HUES6 (cell line): Measurements from ENCODE around the gene PTPN7.

Experiments
- H3K27ac ChIP-seq: 2 replicates; pipeline ENCODE4 v1.7.0; 2013; ENCODE audit warnings: low read depth, mild to moderate bottlenecking, low read length, inconsistent platforms
- H3K27me3 ChIP-seq: 2 replicates; pipeline ENCODE4 v1.6.1; 2013; ENCODE audit warnings: low read length; ENCODE audit not compliant: control insufficient read depth, insufficient read depth
- H3K36me3 ChIP-seq: 2 replicates; pipeline ENCODE4 v1.6.1; 2013; ENCODE audit warnings: low read length; ENCODE audit not compliant: control insufficient read depth, insufficient read depth
- H3K4me1 ChIP-seq: 2 replicates; pipeline ENCODE4 v1.6.1; 2013; ENCODE audit warnings: low read length; ENCODE audit not compliant: control insufficient read depth, insufficient read depth
- H3K4me3 ChIP-seq: 2 replicates; pipeline ENCODE4 v1.5.1; 2013; ENCODE audit warnings: low read depth, low read length
- H3K9ac ChIP-seq: one replicate; pipeline ENCODE4 v1.6.1; 2013; ENCODE audit warnings: mild to moderate bottlenecking, low read length
- H3K9me3 ChIP-seq: 2 replicates; pipeline ENCODE4 v1.6.1; 2013; ENCODE audit warnings: low read depth, low read length; ENCODE audit not compliant: control insufficient read depth, insufficient read depth

The PTPN7 gene

DNA sequence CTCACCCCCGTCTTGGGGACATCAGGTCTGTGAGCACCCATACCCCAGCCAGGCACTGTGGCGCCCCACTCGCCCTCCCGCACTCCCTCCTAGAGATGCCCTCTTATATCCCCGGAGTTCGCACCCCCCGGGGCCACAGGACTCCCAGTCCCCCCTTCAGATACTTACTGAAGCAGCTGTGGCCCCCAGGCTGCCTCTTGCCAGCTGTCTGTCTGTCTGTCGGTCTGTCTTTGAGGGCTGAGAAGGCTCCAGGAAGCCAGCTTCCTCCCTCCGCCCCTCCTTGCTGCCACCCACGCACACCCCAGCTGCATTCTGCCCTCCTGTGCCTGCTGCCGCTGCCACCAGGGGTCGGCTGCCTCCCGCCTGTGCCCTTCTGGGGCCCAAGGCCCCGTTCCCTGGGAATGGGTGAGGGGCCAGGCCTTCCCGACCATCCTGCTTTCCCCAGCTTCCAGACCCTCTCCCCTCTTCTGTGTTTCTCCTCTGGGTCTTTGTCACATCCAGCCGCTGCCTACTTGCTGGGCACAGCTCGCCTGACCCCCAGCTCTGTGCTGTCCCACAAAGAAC, at the start of gene PTPN7:
TSS of gene PTPN7 (minus strand) at position 226 of the 564 bp plus-strand sequence. CDS start 1,200 bp downstream, outside the sequence.
- Histone ChIP-seq H3K4me3 (no peak within 1 kb of the TSS), H3K9ac (no peak within 1 kb of the TSS), H3K36me3 (no peaks in the 10 kb centered on the region), H3K27me3 (no peaks in the 10 kb centered on the region), H3K4me1 (peaks cover 55% of the 10 kb centered on the region), H3K27ac (no peak within 1 kb of the TSS), H3K9me3 (no peaks in the 10 kb centered on the region)

DNA sequence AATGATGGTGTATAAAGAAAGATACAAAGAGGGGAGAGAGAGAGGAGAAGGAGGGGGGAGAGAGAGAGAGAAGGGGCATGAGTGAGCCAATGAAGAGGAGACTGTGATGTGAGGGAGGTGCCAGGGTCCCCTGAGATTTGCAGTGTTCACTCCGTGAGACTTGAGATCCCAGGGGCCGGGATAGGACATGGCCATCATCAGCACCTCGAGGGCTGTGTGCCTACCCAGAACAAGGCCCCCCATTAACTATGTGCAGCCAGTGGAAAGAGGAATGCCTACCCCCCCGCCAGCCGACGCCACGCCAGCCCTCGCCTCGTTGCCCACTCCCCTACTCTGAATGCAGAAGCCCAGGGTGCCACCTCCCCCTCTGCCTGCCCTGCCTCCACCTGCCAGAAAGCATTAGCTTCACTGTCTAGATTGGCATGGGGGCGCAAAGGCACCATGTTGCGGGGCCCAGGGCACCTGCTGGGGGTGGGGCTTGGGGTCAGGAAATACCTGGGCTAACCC, 48.0 kb upstream of the PTPN7 start:
- H3K4me3 ChIP-seq = no peak overlapping the region
- no peaks in the 10 kb centered on the region for H3K9me3 ChIP-seq
- H3K9ac ChIP-seq = no peak overlapping the region
- H3K27ac ChIP-seq = no peak overlapping the region
- H3K36me3 ChIP-seq = no peaks in the 10 kb centered on the region
- no peaks in the 10 kb centered on the region; the same call in 1 of the 2 replicates for H3K27me3 ChIP-seq
- no peaks in the 10 kb centered on the region for H3K4me1 ChIP-seq

DNA sequence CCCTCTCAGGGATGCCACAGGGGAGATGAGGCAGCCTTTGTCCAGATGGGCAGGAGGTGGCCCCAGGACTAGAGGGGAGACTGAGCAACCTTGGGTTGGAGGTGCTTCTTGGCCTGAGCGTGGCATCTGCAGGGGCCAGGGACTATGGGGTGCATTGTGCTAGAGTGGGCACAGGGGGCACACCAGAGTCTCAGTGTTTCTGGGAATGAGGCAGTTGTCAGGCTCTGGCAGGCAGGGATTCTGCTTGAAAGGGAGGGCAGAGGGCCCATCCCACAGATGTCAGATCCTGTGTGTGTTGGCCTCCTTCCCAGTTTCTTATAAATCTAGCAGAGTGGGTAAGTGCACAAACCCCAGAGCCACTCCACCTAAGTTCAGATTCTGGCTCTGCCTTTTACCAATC, 46.9 kb upstream of the PTPN7 start:
- no peak overlapping the region for H3K27ac ChIP-seq
- H3K9me3 ChIP-seq = no peaks in the 10 kb centered on the region
- no peaks in the 10 kb centered on the region for H3K27me3 ChIP-seq
- no peaks in the 10 kb centered on the region for H3K4me1 ChIP-seq
- H3K9ac ChIP-seq = no peak overlapping the region
- no peak overlapping the region for H3K4me3 ChIP-seq
- H3K36me3 ChIP-seq = no peaks in the 10 kb centered on the region

DNA sequence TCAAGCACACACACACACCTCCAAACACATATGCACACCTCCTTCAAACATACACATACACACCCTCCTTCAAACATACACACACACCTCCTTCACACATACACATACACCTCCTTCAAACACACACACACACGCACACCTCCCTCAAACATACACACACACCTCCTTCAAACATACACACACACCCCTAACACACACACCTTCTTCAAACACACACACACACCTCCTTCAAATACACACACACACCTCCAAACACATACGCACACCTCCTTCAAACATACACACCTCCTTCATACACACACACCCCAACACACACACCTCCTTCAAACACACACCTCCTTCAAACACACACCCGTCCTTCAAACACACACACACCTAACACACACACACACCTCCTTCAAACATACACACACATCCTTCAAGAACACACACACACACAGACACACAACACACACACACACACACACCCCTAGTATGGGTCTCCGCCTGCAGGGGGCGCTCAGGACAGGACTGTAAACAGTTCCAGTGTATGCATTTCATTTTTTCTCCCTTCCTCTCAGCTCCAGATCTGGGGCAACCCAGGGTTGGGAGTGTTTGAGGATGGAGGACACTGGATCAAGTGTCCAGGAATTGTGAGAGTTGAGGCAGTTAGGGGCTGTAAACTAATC, 45.3 kb upstream of the PTPN7 start:
- Histone ChIP-seq H3K4me1 (no peaks in the 10 kb centered on the region; the same call in 1 of the 2 replicates), H3K9me3 (no peaks in the 10 kb centered on the region), H3K27ac (no peak overlapping the region), H3K9ac (no peak overlapping the region), H3K4me3 (no peak overlapping the region), H3K36me3 (no peaks in the 10 kb centered on the region), H3K27me3 (no peaks in the 10 kb centered on the region)

DNA sequence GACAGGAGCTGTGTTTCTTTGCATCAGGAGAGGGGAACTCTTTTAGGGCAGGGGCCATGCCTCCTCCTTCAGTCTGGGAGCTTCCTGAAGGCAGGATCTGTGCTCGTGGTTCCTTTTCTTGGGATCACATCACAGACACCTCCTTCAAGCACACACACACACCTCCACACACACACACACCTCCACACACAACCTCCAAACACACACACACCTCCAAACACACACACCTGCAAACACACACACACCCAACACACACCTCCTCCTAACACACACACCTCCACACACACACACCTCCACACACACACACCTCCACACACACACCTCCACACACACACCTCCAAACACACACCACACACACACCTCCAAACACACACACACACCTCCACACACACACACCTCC, 43.7 kb upstream of the PTPN7 start:
- H3K27ac ChIP-seq = no peak overlapping the region
- H3K27me3 ChIP-seq = no peaks in the 10 kb centered on the region
- no peaks in the 10 kb centered on the region for H3K9me3 ChIP-seq
- no peak overlapping the region for H3K4me3 ChIP-seq
- peaks cover 2% of the 10 kb centered on the region; the same call in 1 of the 2 replicates for H3K4me1 ChIP-seq
- no peaks in the 10 kb centered on the region for H3K36me3 ChIP-seq
- H3K9ac ChIP-seq = no peak overlapping the region

DNA sequence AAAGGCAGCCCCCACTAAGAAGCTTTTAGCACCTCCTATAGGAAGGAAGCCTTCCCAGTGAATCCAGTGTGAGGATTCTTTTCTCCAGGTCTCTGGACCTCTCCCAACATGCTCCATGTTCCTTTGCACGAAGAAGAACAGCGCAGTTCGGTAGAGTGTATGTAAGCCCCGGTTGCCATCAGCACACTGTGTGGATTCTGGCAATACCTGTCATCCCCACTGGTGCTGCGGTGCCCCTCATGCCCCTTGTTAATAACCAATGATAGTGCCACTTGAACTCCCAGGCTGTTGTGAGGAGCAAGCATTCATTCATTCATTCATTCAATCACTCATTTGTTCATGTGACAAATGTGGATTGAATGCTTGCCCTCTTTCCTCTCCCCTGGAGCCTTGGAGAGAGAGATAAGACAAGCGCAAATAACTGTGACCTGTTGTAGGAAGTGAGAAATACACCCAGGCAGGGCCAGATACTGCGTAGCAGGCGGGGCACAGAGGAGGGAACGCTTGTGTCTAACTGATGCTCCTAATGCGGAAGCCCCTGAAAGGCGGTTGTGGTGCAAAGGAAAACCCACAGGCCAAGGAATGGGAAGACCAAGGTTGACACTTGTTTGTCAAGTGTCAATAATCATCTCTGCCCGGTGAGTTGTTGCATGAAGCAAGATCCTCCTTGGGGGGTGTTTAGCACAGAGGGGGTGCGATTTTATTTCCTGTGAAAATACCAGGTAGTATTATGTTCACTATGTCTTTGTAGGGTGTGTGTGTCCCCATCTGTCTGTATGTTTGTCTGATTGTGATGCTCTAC, 43.0 kb upstream of the PTPN7 start:
- H3K36me3 ChIP-seq = no peaks in the 10 kb centered on the region
- H3K9me3 ChIP-seq = no peaks in the 10 kb centered on the region
- H3K27me3 ChIP-seq = no peaks in the 10 kb centered on the region
- no peak overlapping the region for H3K4me3 ChIP-seq
- no peak overlapping the region for H3K9ac ChIP-seq
- peaks cover 2% of the 10 kb centered on the region; the same call in 1 of the 2 replicates for H3K4me1 ChIP-seq
- H3K27ac ChIP-seq = no peak overlapping the region

DNA sequence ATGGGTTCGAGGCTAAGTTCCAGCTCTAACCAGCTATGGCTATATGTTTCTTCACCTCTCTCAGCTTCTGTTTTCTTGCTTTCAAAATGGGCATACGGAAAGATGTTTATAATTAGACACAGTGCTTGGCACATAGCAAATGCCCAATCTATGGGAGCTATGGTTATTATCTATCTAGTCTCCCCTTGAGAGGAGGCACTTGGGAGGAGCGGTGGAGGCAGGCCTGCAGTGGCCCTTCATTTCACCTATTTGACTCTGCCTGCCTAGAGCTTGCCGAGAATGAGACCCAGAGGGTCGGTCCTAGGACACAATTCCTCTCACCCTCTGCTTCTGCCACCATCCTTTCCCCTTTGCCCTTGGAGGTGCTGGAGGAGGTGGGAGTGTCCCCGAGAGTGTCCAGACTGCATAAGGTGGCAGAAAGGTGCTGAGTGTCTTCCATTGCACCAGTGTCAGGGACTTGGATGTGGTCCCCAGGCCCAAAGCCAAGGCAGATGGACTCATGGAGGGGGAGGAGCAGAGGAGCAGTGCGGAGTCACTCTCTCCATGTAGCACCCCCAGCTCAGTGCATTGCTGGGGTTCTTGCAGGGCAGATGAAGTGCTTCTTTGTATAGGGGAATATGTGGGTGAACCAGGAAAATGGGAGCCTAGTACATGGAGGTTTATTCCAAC, 42.2 kb upstream of the PTPN7 start:
- H3K27ac ChIP-seq = no peak overlapping the region
- H3K27me3 ChIP-seq = no peaks in the 10 kb centered on the region
- H3K4me3 ChIP-seq = no peak overlapping the region
- H3K36me3 ChIP-seq = no peaks in the 10 kb centered on the region
- H3K4me1 ChIP-seq = peaks cover 2% of the 10 kb centered on the region; the same call in 1 of the 2 replicates
- no peak overlapping the region for H3K9ac ChIP-seq
- H3K9me3 ChIP-seq = no peaks in the 10 kb centered on the region

DNA sequence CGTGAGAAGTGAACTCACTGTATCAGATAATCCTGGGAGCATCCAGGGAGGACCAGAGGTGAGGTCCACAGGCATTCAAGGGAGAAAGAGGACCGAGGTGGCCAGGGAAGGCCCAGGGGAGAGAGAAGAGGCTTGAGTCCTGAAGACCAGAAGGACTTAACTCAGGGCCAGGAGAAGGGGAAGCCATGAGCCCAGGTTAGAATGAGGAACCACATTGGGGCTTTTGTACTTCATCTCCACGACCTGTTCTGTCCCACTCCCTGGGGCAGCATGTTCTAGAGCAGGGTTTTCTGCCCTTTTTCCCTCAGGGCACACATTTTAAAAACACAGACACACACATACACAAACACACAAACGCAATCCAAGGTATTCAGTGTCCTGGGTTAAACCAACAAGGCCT, 41.6 kb upstream of the PTPN7 start:
- H3K9ac ChIP-seq = no peak overlapping the region
- no peaks in the 10 kb centered on the region for H3K36me3 ChIP-seq
- no peak overlapping the region for H3K4me3 ChIP-seq
- no peaks in the 10 kb centered on the region for H3K27me3 ChIP-seq
- peaks cover 2% of the 10 kb centered on the region; the same call in 1 of the 2 replicates for H3K4me1 ChIP-seq
- H3K27ac ChIP-seq = no peak overlapping the region
- no peaks in the 10 kb centered on the region for H3K9me3 ChIP-seq

DNA sequence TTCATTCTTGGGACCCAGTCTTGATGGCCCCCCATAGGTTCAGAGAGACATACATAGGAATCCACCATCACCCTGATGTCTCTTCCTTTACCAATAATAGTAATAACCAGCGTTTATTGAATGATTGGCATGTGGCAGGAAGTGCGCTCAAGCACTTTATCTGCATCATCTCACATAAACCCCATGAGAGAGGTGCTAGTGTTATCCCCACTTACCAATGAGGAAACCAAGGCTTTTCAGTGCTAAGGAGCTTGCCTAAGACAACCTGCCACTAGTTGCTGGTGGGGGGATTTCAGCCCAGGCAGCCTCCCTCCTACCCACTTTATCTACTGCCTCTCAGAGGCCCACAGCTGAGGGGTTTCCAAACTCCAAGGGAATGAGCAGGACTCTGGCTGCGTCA, 40.9 kb upstream of the PTPN7 start:
- Histone ChIP-seq H3K9ac (no peak overlapping the region), H3K4me1 (peaks cover 2% of the 10 kb centered on the region; the same call in 1 of the 2 replicates), H3K27ac (no peak overlapping the region), H3K36me3 (no peaks in the 10 kb centered on the region), H3K27me3 (peaks cover 1% of the 10 kb centered on the region; the same call in 1 of the 2 replicates), H3K4me3 (no peak overlapping the region), H3K9me3 (no peaks in the 10 kb centered on the region)

DNA sequence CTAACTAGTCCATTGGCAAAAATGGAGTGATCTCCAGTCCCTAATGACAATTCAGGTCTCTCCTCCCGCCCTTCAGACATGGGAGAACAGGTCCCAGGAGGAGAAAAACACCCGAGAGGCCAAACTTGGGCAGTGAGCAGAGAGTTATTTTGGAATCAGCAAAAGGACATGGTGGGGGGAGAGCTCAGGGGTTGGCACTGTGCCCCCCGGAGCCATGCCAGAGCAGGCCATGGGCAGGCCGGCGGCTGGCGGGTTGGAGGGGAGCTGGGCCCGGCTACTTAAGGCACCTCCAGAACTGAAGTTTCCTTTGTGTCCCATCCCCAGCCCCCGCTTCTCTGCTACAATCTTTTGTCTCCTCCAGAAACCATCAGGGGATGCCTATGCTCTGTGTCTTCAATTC, 40.3 kb upstream of the PTPN7 start:
- Histone ChIP-seq H3K4me1 (peaks cover 2% of the 10 kb centered on the region; the same call in 1 of the 2 replicates), H3K9ac (no peak overlapping the region), H3K4me3 (no peak overlapping the region), H3K27me3 (peaks cover 7% of the 10 kb centered on the region; the same call in 1 of the 2 replicates), H3K9me3 (no peaks in the 10 kb centered on the region), H3K27ac (no peak overlapping the region), H3K36me3 (no peaks in the 10 kb centered on the region)
